ENCODE measurements around the gene OR8H2.

OR8H2 gene

DNA sequence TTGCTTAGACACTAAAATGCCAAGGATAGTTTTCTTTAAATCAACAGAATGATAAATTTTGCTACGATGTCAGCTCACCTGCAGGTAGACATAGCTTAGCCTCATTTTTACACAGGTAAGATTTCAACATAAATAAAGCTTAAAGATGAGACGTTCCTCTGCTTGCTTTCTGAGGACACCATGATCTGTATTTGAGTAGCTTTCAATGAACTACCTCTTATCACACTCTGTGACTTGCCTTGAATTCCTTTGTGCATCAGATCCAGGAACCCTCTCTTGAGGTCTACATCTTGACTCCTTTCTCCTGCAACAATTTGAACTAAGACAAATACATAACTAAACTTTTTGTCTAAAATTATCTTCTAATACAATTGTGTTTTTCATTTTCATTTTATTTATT is 36.5 kb upstream of the OR8H2 start:
- TF ChIP-seq, protein P1, sequence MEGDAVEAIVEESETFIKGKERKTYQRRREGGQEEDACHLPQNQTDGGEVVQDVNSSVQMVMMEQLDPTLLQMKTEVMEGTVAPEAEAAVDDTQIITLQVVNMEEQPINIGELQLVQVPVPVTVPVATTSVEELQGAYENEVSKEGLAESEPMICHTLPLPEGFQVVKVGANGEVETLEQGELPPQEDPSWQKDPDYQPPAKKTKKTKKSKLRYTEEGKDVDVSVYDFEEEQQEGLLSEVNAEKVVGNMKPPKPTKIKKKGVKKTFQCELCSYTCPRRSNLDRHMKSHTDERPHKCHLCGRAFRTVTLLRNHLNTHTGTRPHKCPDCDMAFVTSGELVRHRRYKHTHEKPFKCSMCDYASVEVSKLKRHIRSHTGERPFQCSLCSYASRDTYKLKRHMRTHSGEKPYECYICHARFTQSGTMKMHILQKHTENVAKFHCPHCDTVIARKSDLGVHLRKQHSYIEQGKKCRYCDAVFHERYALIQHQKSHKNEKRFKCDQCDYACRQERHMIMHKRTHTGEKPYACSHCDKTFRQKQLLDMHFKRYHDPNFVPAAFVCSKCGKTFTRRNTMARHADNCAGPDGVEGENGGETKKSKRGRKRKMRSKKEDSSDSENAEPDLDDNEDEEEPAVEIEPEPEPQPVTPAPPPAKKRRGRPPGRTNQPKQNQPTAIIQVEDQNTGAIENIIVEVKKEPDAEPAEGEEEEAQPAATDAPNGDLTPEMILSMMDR (conservative IDR thresholded peaks at IDR 0.05; ENCODE audit: low read length): no peak
- TF ChIP-seq EZH2phosphoT487 (IDR thresholded peaks at IDR 0.05; ENCODE audit: borderline replicate concordance): no peak
- H3K9me3 ChIP-seq (ENCODE audit: insufficient read depth, low read depth, low read length): no peaks in the 10 kb centered on the region
- no peaks in the 10 kb centered on the region for H3K79me2 ChIP-seq (ENCODE audit: insufficient read depth, low read length)

DNA sequence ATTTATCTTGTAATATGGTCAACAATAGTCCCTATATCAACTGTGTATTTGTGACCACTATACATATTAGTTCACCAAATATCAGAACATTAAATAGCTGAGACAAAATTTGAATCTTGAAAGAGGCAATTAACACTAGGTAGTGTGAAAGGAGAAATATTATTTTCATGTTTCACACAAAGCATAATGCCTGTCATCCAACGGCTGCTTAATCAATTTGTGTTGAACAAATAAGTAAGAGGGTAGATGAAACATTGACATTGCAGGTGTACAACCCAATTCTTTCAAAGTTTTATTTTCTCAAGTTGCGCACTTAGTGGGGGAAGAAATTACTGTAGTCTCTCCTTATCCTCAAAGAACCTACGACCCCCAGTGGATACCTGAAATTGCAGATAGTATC is 13.8 kb upstream of the OR8H2 start:
- Histone ChIP-seq H3K36me3 (ENCODE audit: insufficient read depth, low read length) (no peaks in the 10 kb centered on the region), H3K27me3 (ENCODE audit: insufficient read depth, low read length, poor library complexity, severe bottlenecking) (no peaks in the 10 kb centered on the region), H3K4me1 (ENCODE audit: insufficient read depth, low read length, poor library complexity, severe bottlenecking) (no peaks in the 10 kb centered on the region), H3K9ac (ENCODE audit: low read depth, low read length, poor library complexity, severe bottlenecking) (no peak overlapping the region), H3K79me2 (ENCODE audit: insufficient read depth, low read length) (no peaks in the 10 kb centered on the region), H3K9me3 (ENCODE audit: insufficient read depth, low read depth, low read length) (no peaks in the 10 kb centered on the region), H3K4me2 (ENCODE audit: low read depth, low read length, poor library complexity, severe bottlenecking) (no peak overlapping the region), H3F3A (ENCODE audit: low read depth) (no peaks in the 10 kb centered on the region), H2AFZ (ENCODE audit: low read length) (no peak overlapping the region), H4K20me1 (ENCODE audit: insufficient read depth, low read length, poor library complexity, severe bottlenecking) (no peaks in the 10 kb centered on the region), H3K9me2 (replicated peaks; ENCODE audit: low read depth, low read length) (no peaks in the 10 kb centered on the region), H3K4me3 (ENCODE audit: low read length, poor library complexity, severe bottlenecking) (no peak overlapping the region)
- no peak for TF ChIP-seq EZH2phosphoT487 (IDR thresholded peaks at IDR 0.05; ENCODE audit: borderline replicate concordance)
- TF ChIP-seq, protein P1 (conservative IDR thresholded peaks at IDR 0.05; ENCODE audit: low read length): no peak

More for the DNA sequence above, 36.5 kb upstream of the OR8H2 start:
- Histone ChIP-seq H3K27me3 (ENCODE audit: insufficient read depth, low read length, poor library complexity, severe bottlenecking) (no peaks in the 10 kb centered on the region), H3F3A (ENCODE audit: low read depth) (no peaks in the 10 kb centered on the region), H3K4me1 (ENCODE audit: insufficient read depth, low read length, poor library complexity, severe bottlenecking) (no peaks in the 10 kb centered on the region), H3K9ac (ENCODE audit: low read depth, low read length, poor library complexity, severe bottlenecking) (no peak overlapping the region), H3K9me2 (replicated peaks; ENCODE audit: low read depth, low read length) (no peaks in the 10 kb centered on the region), H2AFZ (ENCODE audit: low read length) (no peak overlapping the region), H3K4me2 (ENCODE audit: low read depth, low read length, poor library complexity, severe bottlenecking) (no peak overlapping the region), H3K4me3 (ENCODE audit: low read length, poor library complexity, severe bottlenecking) (no peak overlapping the region), H3K36me3 (ENCODE audit: insufficient read depth, low read length) (no peaks in the 10 kb centered on the region), H4K20me1 (ENCODE audit: insufficient read depth, low read length, poor library complexity, severe bottlenecking) (no peaks in the 10 kb centered on the region)

DNA sequence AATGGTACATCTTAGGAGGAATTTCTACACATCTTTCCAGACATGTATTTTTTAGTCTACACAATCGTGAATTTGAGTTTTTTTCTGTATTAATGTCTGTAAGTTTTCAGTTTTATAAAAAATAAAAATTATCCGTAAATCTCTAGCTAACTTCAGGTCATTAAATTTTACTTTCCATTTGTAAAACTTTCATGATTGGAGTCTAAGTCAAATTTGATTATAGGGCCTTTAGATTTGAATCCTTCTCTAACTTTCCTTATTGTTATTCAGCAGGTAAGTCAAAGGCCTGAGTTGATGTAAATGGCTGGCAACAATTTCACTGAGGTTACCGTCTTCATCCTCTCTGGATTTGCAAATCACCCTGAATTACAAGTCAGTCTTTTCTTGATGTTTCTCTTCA is 10.5 kb upstream of the OR8H2 start, which contains the start of gene OR8I2:
OR8I2 (plus strand) TSS at position 301 of the 400 bp plus-strand sequence; CDS start at position 301, 0 bp downstream.
- no peaks in the 10 kb centered on the region for H3K79me2 ChIP-seq (ENCODE audit: insufficient read depth, low read length)
- no peak within 1 kb of the TSS for H3K9ac ChIP-seq (ENCODE audit: low read depth, low read length, poor library complexity, severe bottlenecking)
- H2AFZ ChIP-seq (ENCODE audit: low read length): no peak within 1 kb of the TSS
- no peaks in the 10 kb centered on the region for H3K9me3 ChIP-seq (ENCODE audit: insufficient read depth, low read depth, low read length)
- H3K27me3 ChIP-seq (ENCODE audit: insufficient read depth, low read length, poor library complexity, severe bottlenecking): no peaks in the 10 kb centered on the region
- TF ChIP-seq EZH2phosphoT487 (IDR thresholded peaks at IDR 0.05; ENCODE audit: borderline replicate concordance): no peak
- TF ChIP-seq, protein P1 (conservative IDR thresholded peaks at IDR 0.05; ENCODE audit: low read length): no peak
- H3F3A ChIP-seq (ENCODE audit: low read depth): no peaks in the 10 kb centered on the region
- no peaks in the 10 kb centered on the region for H3K4me1 ChIP-seq (ENCODE audit: insufficient read depth, low read length, poor library complexity, severe bottlenecking)
- no peak within 1 kb of the TSS for H3K4me3 ChIP-seq (ENCODE audit: low read length, poor library complexity, severe bottlenecking)
- H3K4me2 ChIP-seq (ENCODE audit: low read depth, low read length, poor library complexity, severe bottlenecking): no peak within 1 kb of the TSS
- no peaks in the 10 kb centered on the region for H3K36me3 ChIP-seq (ENCODE audit: insufficient read depth, low read length)
- no peaks in the 10 kb centered on the region for H3K9me2 ChIP-seq (replicated peaks; ENCODE audit: low read depth, low read length)
- H4K20me1 ChIP-seq (ENCODE audit: insufficient read depth, low read length, poor library complexity, severe bottlenecking): no peaks in the 10 kb centered on the region
